Prostate gland (tissue), 2 donors: ENCODE results near the gene ZNF862.

Experiments used
- CTCF ChIP-seq, 4 experiments: fragments of 200-600 bp in 2 of 4; fragments of 450-650 bp in 2 of 4; sonication (generic) in 2 of 4; IDR thresholded peaks; 1 replicate in 3 of 4; 2 replicates in 1 of 4; pipeline ENCODE4 v1.5.1; 2016 to 2019; ENCODE audit warnings: antibody characterized with exemption in 4 of 4, mild to moderate bottlenecking in 2 of 4, moderate library complexity in 2 of 4
- POLR2A ChIP-seq: fragments of 450-650 bp; IDR thresholded peaks from one replicate; pipeline ENCODE4 v1.6.1; 2016; ENCODE audit warnings: antibody characterized with exemption, mild to moderate bottlenecking
- POLR2AphosphoS5 ChIP-seq: sonication (generic); formaldehyde crosslinking; IDR thresholded peaks from one replicate; pipeline ENCODE4 v1.6.1; 2017; ENCODE audit warnings: antibody characterized with exemption

GRCh38 chr7:149850007-149850594 lies 11.9 kb downstream of the ZNF862 start:
- no peak for TF ChIP-seq POLR2A
- TF ChIP-seq CTCF (IDR thresholded peaks at IDR 0.05) = no peak
- no peak for TF ChIP-seq POLR2AphosphoS5
